AG09319 (cell line): ENCODE measurements around the gene IL1RL2.

Experiments used
- DNase-seq: peaks from one replicate; pipeline ENCODE4 v3.0.0-alpha.2; 2010; ENCODE audit warnings: low read depth; ENCODE audit errors: extremely low read depth
- TF ChIP-seq, protein P1 (sequence below): IDR thresholded peaks from 2 replicates; pipeline ENCODE4 v1.5.1; 2011; ENCODE audit warnings: low read depth, mild to moderate bottlenecking, inconsistent platforms, low read length, moderate library complexity

The IL1RL2 gene

DNA sequence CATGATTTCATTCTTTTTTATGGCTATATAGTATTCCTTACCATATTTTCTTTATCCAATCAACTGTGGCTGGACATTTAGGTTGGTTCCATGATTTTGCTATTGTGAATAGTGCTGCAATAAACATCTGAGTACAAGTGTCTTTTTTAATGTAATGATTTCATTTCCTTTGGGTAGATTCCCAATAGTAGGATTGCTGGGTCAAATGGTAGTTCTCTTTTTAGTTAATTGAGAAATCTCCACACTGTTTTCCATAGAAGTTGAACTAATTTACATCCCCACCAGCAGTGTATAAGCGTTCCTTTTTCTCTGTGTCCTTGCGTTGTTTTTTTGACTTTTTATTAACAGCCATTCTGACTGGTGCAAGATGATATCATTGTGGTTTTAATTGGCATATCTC is 65.4 kb downstream of the IL1RL2 start:
- TF ChIP-seq, protein P1, sequence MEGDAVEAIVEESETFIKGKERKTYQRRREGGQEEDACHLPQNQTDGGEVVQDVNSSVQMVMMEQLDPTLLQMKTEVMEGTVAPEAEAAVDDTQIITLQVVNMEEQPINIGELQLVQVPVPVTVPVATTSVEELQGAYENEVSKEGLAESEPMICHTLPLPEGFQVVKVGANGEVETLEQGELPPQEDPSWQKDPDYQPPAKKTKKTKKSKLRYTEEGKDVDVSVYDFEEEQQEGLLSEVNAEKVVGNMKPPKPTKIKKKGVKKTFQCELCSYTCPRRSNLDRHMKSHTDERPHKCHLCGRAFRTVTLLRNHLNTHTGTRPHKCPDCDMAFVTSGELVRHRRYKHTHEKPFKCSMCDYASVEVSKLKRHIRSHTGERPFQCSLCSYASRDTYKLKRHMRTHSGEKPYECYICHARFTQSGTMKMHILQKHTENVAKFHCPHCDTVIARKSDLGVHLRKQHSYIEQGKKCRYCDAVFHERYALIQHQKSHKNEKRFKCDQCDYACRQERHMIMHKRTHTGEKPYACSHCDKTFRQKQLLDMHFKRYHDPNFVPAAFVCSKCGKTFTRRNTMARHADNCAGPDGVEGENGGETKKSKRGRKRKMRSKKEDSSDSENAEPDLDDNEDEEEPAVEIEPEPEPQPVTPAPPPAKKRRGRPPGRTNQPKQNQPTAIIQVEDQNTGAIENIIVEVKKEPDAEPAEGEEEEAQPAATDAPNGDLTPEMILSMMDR = no peak
- DNase-seq = no peak

DNA sequence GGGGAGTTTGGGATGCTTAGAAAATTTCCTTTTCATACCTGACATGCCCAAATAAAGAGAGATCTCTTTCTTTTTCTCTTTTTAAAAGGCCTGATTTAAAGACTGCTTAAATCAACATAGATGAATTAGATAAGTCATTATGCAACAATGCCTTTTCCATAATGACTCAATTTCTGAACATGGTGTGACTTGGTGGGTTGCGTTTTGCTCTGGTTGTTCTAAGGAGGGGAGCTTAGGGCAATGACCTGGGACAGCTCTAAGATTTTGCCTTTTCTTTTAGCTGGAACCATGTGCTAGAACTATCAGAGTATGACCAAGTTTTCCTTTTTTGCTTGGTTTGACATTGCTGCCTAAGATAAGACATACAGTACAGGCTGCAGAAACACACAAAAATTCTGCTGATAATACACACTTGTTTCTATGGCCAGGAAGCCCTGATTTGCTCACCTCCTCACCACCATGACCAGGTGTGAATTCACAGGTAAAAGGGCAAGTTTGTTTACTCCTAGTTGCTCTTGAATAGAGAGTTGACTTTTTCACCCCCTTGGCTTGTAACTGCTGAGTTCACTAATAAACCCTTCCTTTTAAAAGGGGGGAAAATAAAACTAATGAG is 66.4 kb downstream of the IL1RL2 start:
- no peak for DNase-seq
- TF ChIP-seq, protein P1 = no peak

DNA sequence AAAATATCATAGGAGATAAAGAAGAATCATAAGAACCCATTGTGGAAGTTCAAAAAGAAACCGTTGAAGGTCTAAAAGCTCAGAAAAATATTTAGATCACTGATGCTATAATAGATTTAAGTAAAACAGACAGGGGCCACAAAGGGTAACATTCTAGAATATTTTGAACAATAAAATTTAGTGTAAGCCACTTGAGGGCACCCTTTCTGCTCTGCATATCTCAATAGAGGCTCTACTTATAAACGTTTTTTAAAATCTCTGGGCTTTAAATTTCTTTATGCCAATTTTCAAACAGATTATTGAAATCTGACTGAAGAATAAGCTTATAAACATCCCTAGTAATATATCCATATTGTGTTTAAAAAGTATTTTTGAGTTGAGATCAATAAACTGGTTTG is 66.9 kb downstream of the IL1RL2 start:
- TF ChIP-seq, protein P1 = peak; percentile 28
- no peak for DNase-seq

DNA sequence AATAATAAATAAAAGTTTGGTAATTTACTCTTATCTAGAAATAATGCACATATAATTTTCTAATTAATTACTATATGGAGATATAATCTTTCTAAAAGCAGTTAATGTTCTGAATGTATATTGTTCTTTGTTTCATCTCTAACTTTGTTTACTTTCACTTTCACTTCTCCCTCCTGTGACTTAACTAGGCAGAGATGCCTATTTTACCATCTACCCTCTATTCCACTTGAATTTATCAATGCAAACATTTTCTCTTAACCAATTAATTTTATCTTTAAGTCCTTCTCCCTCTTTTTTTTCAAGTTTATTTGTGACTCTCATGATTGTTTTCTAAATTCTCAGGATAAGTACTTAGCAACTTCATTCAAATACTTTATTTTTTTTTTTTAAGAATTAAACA is 69.5 kb downstream of the IL1RL2 start:
- TF ChIP-seq, protein P1 = no peak
- DNase-seq = no peak

DNA sequence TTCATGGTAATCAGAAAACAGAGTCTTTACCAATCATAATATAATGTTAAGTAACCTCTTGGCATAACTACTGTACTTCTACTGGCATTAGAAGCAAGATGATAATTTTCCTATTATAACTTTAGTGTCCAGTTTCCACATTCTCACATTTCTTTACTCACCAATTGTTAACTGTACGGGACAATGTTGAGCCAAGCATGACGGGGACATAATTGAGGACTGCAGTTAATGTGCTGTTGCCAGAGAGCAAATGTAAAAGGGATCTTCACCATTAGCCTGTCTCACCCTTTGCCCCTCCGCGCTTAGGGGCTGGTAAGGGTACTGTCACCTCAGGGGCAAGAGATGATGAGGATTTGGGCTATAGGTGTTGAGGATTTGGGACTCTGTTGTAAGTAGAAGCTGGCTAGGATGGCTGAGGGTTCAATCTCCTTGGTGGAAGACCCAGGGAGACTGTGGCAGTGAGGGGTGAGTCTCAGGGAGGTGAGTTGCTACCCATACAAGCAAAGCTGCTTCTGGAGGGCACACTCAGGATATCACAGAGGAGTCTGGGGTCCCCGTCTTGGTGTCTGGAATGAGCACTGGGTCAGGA is 70.1 kb downstream of the IL1RL2 start:
- DNase-seq = no peak
- TF ChIP-seq, protein P1 = no peak

DNA sequence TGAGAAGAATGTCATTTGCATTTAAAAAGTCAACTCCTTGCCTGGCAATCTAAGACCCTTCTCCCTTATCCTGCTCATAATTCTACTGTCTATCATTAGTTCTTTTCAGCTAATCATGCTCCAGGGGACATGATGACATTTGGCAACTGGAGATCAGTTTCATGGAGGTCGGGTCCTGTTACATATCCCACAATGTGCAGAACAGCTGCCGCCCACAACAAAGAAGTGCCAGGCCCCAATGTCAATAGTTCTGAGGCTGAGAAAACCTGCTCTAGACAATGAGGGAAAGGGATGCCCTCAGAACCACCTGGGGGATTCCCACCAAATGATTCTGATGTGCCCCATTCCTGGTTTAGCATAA is 71.2 kb downstream of the IL1RL2 start:
- TF ChIP-seq, protein P1 = no peak
- no peak for DNase-seq

DNA sequence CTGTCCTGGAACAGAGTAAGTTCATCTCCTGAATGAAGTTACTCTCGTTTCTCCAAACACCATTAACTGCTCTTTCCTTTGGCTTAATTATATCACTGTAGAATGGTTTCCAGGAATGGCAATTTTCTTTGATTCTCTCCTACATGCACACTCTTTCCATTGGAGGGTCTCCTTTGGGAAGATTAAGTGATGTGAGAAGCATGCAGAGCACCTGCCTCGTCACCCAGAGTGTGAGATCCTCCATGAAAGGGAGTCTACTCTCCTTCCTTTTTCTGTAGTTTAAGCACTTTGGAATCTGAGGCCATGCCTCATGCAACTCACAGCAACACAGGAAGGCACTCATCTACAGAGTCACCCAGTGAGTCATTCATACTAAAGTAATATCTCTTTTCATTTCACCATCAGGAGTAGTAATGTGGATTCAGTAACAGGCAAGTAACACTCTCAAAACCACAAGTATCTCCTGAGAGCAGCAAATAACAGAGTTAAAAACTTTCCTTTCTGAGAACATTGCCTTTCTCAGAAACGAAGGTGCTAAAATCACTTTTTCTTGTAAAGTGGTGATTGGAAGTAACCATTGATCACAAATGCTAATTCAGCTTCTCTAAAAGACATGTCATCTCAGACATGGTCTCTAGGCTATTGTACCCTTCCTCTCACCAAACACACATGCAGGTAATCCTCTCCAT is 71.7 kb downstream of the IL1RL2 start:
- TF ChIP-seq, protein P1 = no peak
- peak; percentile 80 for DNase-seq
